Activated T-cell treated with anti-CD3 and anti-CD28 coated beads, Interleukin-2, amount 50 U/mL, for 4 hours (primary cell): ENCODE data around the gene MSMP. TPM values are rescaled to one million over a fixed set of nuclear protein-coding genes. Genes with fewer than 3 reads are reported as not detected.
A peak's percentile ranks its signal among the peaks of the same experiment; 100 is the strongest.

Experiments
- ATAC-seq, 2 donors: fragments of 200-7000 bp; cut with Tn5 transposase; one replicate each; pipeline ENCODE4 v1.10.0; 2021
- DNase-seq: peaks from one replicate; pipeline ENCODE4 v3.0.0-alpha.2; 2020
- H3K27me3 Mint-ChIP-seq: one replicate; pipeline ENCODE4 v1.8.0; 2021; ENCODE audit warnings: low read depth, mixed read lengths
- H3K36me3 Mint-ChIP-seq: one replicate; pipeline ENCODE4 v1.8.0; 2022; ENCODE audit warnings: mixed read lengths; ENCODE audit not compliant: insufficient read depth
- H3K4me1 Mint-ChIP-seq: one replicate; pipeline ENCODE4 v1.8.0; 2021; ENCODE audit warnings: low read depth, mixed read lengths
- H3K4me3 Mint-ChIP-seq: one replicate; pipeline ENCODE4 v1.8.0; 2021; ENCODE audit warnings: mild to moderate bottlenecking, moderate library complexity, mixed read lengths
- H3K9me3 Mint-ChIP-seq: one replicate; pipeline ENCODE4 v1.8.0; 2021; ENCODE audit warnings: mixed read lengths
- total RNA-seq, 3 donors: library from RNA; stranded (reverse); gene quantifications; one replicate each; pipeline ENCODE4 v1.2.1, GENCODE V29; 2021

Gene MSMP
- total RNA-seq, 3 donors from 2014 or later: 0.84 to 1.4 (median 0.86) TPM

GRCh38 chr9:35712762-35713400 is 41.2 kb downstream of the MSMP start:
- no peak overlapping the region for H3K4me3 Mint-ChIP-seq
- H3K4me1 Mint-ChIP-seq: peaks cover 3% of the 10 kb centered on the region
- ATAC-seq (no peak), DNase-seq (no peak)
- no peaks in the 10 kb centered on the region for H3K9me3 Mint-ChIP-seq
- H3K27me3 Mint-ChIP-seq: no peaks in the 10 kb centered on the region
- peaks cover 61% of the 10 kb centered on the region for H3K36me3 Mint-ChIP-seq

GRCh38 chr9:35711501-35712428 is 42.3 kb downstream of the MSMP start:
- H3K27me3 Mint-ChIP-seq: no peaks in the 10 kb centered on the region
- peaks cover 3% of the 10 kb centered on the region for H3K4me1 Mint-ChIP-seq
- ATAC-seq: peak in 1 of 2 donors; percentile 50
- H3K9me3 Mint-ChIP-seq: no peaks in the 10 kb centered on the region
- no peak for DNase-seq
- peaks cover 64% of the 10 kb centered on the region for H3K36me3 Mint-ChIP-seq
- H3K4me3 Mint-ChIP-seq: no peak overlapping the region

GRCh38 chr9:35710818-35711500 is 43.1 kb downstream of the MSMP start:
- H3K4me3 Mint-ChIP-seq: no peak overlapping the region
- H3K4me1 Mint-ChIP-seq: peaks cover 3% of the 10 kb centered on the region
- ATAC-seq (no peak), DNase-seq (no peak)
- H3K27me3 Mint-ChIP-seq: no peaks in the 10 kb centered on the region
- H3K36me3 Mint-ChIP-seq: peaks cover 61% of the 10 kb centered on the region
- H3K9me3 Mint-ChIP-seq: no peaks in the 10 kb centered on the region

GRCh38 chr9:35708146-35708545 is 45.9 kb downstream of the MSMP start:
- Mint-ChIP-seq H3K36me3 (peaks cover 65% of the 10 kb centered on the region), H3K9me3 (no peaks in the 10 kb centered on the region), H3K4me3 (no peak overlapping the region), H3K27me3 (no peaks in the 10 kb centered on the region), H3K4me1 (peaks cover 3% of the 10 kb centered on the region)
- DNase-seq (no peak), ATAC-seq (no peak)

GRCh38 chr9:35706951-35707350 is 47.1 kb downstream of the MSMP start:
- H3K4me3 Mint-ChIP-seq: no peak overlapping the region
- no peak for ATAC-seq
- no peak for DNase-seq
- H3K27me3 Mint-ChIP-seq: no peaks in the 10 kb centered on the region
- H3K4me1 Mint-ChIP-seq: peaks cover 1% of the 10 kb centered on the region
- H3K9me3 Mint-ChIP-seq: no peaks in the 10 kb centered on the region
- peaks cover 69% of the 10 kb centered on the region for H3K36me3 Mint-ChIP-seq

- H3K36me3 Mint-ChIP-seq: peaks cover 59% of the 10 kb centered on the region
- no peaks in the 10 kb centered on the region for H3K9me3 Mint-ChIP-seq
- ATAC-seq: no peak
- H3K4me1 Mint-ChIP-seq: no peaks in the 10 kb centered on the region
- no peaks in the 10 kb centered on the region for H3K27me3 Mint-ChIP-seq
- H3K4me3 Mint-ChIP-seq: no peak overlapping the region
- no peak for DNase-seq
Observed at GRCh38 chr9:35705836-35706430, 48.1 kb downstream of the MSMP start.

- DNase-seq (no peak), ATAC-seq (no peak)
- H3K36me3 Mint-ChIP-seq: peaks cover 53% of the 10 kb centered on the region
- no peak overlapping the region for H3K4me3 Mint-ChIP-seq
- no peaks in the 10 kb centered on the region for H3K9me3 Mint-ChIP-seq
- no peaks in the 10 kb centered on the region for H3K4me1 Mint-ChIP-seq
- no peaks in the 10 kb centered on the region for H3K27me3 Mint-ChIP-seq
Observed at GRCh38 chr9:35705372-35705771, 48.7 kb downstream of the MSMP start.

- DNase-seq (no peak), ATAC-seq (no peak)
- H3K4me1 Mint-ChIP-seq: no peaks in the 10 kb centered on the region
- H3K36me3 Mint-ChIP-seq: peaks cover 48% of the 10 kb centered on the region
- H3K9me3 Mint-ChIP-seq: no peaks in the 10 kb centered on the region
- no peak overlapping the region for H3K4me3 Mint-ChIP-seq
- no peaks in the 10 kb centered on the region for H3K27me3 Mint-ChIP-seq
Observed at GRCh38 chr9:35703906-35704672, 50.0 kb downstream of the MSMP start.

Other genes starting within 250 kb of the MSMP start
- 10 to 100 TPM; 42.0 to 57.1 (median 54.9) TPM for gene TESK1, start 149.0 kb downstream of the MSMP start, total RNA-seq
- 1 to 10 TPM; 1.8 to 4.5 (median 3.9) TPM for gene CD72, start 135.9 kb downstream of the MSMP start, total RNA-seq
- gene SIT1, start 103.3 kb downstream of the MSMP start, total RNA-seq: 10 to 100 TPM; 21.8 to 23.8 (median 22.9) TPM
- over 10,000 TPM; 12,907 to 15,791 (median 13,372) TPM for gene RMRP, start 96.3 kb downstream of the MSMP start, total RNA-seq
- 10 to 100 TPM; 11.1 to 12.5 (median 12.0) TPM for gene CCDC107, start 96.0 kb downstream of the MSMP start, total RNA-seq
- 1 to 10 TPM; 1.1 to 1.2 (median 1.2) TPM for gene ARHGEF39, start 89.1 kb downstream of the MSMP start, total RNA-seq
- gene CA9, start 80.3 kb downstream of the MSMP start, total RNA-seq: under 1 TPM in 2 of 3 donors, not detected in 1; 0.24 to 0.46 TPM
- 1 to 10 TPM; 1.6 to 2.2 (median 2.2) TPM for gene TPM2, start 64.4 kb downstream of the MSMP start, total RNA-seq
- gene TLN1, start 22.1 kb downstream of the MSMP start, total RNA-seq: 100 to 1,000 TPM; 210 to 252 (median 230) TPM
- gene CREB3, start 21.6 kb downstream of the MSMP start, total RNA-seq: 10 to 100 TPM; 22.9 to 27.5 (median 23.6) TPM
- 10 to 100 TPM; 29.9 to 34.8 (median 33.2) TPM for gene GBA2, start 5.0 kb downstream of the MSMP start, total RNA-seq
- 10 to 100 TPM; 14.3 to 15.3 (median 14.6) TPM for gene RGP1, start 5.0 kb downstream of the MSMP start, total RNA-seq
- 1 to 10 TPM; 4.4 to 5.3 (median 5.2) TPM for gene NPR2, start 37.3 kb upstream of the MSMP start, total RNA-seq
- gene SPAG8, start 58.0 kb upstream of the MSMP start, total RNA-seq: under 1 TPM; 0.27 to 0.48 (median 0.40) TPM
- 10 to 100 TPM; 28.7 to 31.9 (median 30.0) TPM for gene HINT2, start 60.8 kb upstream of the MSMP start, total RNA-seq
- gene FAM221B, start 74.5 kb upstream of the MSMP start, total RNA-seq: not detected
- 1 to 10 TPM; 1.5 to 1.9 (median 1.8) TPM for gene TMEM8B, start 75.0 kb upstream of the MSMP start, total RNA-seq
- not detected for gene OR13J1, start 116.1 kb upstream of the MSMP start, total RNA-seq
- gene HRCT1, start 151.9 kb upstream of the MSMP start, total RNA-seq: not detected
- not detected for gene SPAAR, start 155.2 kb upstream of the MSMP start, total RNA-seq
- gene OR2S2, start 203.9 kb upstream of the MSMP start, total RNA-seq: not detected